HUES64 (cell line): ENCODE data around the gene RGS1.

ENCODE experiments used
- H3K27ac ChIP-seq: 2 replicates; pipeline ENCODE4 v1.7.0; 2013; ENCODE audit warnings: low read depth, low read length, inconsistent platforms
- H3K27me3 ChIP-seq: 2 replicates; pipeline ENCODE4 v1.6.1; 2013; ENCODE audit warnings: mild to moderate bottlenecking, low read length; ENCODE audit not compliant: insufficient read depth
- H3K36me3 ChIP-seq: 2 replicates; pipeline ENCODE4 v1.6.1; 2013; ENCODE audit warnings: mild to moderate bottlenecking, low read length; ENCODE audit not compliant: insufficient read depth
- H3K4me1 ChIP-seq: 2 replicates; pipeline ENCODE4 v1.6.1; 2013; ENCODE audit warnings: mild to moderate bottlenecking, low read length, moderate library complexity; ENCODE audit not compliant: insufficient read depth
- H3K4me3 ChIP-seq: 2 replicates; pipeline ENCODE4 v1.5.1; 2013; ENCODE audit warnings: mild to moderate bottlenecking, low read length, moderate library complexity
- H3K9ac ChIP-seq: 2 replicates; pipeline ENCODE4 v1.6.1; 2013; ENCODE audit warnings: mild to moderate bottlenecking, low read depth, low read length
- H3K9me3 ChIP-seq: 2 replicates; pipeline ENCODE4 v1.6.1; 2013; ENCODE audit warnings: low read depth, low read length; ENCODE audit not compliant: insufficient read depth
- WGBS: fragments of 150-250, 120-280 bp; methylation state at CpG from one replicate; pipeline ENCODE4 v1.1.7; 2013; ENCODE audit warnings: missing lambda C conversion rate; 5-methylcytosine and 5-hydroxymethylcytosine counted together

RGS1 gene

DNA sequence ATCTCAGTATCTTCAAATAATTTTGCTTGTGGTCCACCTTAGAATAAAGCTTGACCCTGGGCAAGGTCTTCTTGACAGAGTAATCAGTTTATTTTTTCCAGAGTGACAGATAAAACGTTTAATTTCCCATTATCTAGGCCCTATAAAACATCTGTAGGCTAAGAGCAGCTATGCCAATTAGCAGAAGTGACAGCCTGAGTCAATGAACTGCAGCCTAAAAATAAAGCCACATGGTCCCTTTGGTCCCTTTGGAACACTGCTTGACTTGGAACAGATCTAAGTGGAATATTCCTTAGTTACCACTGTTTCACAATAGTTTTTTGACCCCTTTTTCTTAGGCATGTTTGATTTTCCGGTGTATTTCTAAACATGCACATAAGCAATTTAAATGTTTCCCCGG lies 54.0 kb downstream of the RGS1 start:
- Histone ChIP-seq H3K27ac (no peak overlapping the region), H3K27me3 (no peaks in the 10 kb centered on the region), H3K36me3 (no peaks in the 10 kb centered on the region), H3K4me1 (peaks cover 9% of the 10 kb centered on the region; the same call in 1 of the 2 replicates), H3K4me3 (no peak overlapping the region), H3K9me3 (no peaks in the 10 kb centered on the region), H3K9ac (no peak overlapping the region)
- 81% methylated on average over 2 of the region's 3 CpGs for WGBS
